IMR-90 (cell line): Measurements from ENCODE around the gene CXXC4. TPM values are rescaled to one million over a fixed set of nuclear protein-coding genes. Genes with fewer than 3 reads are reported as not detected.

ENCODE experiments used
- ATAC-seq: fragments of 200-7000 bp; cut with Tn5 transposase; 2 replicates; pipeline ENCODE4 v1.9.1; 2020; ENCODE audit warnings: low read depth, mild to moderate bottlenecking, moderate library complexity
- BruUV-seq: library from RNA; stranded (reverse); fragments of 400-500 nt; replicated peaks from 2 replicates; lab custom pipeline; 2021; lab: Mats Ljungman, UMichigan
- CTCF ChIA-PET: fragments of 300-600 bp; formaldehyde crosslinking; extraction: SDS; loops from one replicate; lab custom pipeline; 2021; ENCODE audit warnings: antibody characterized with exemption; lab: Yijun Ruan, JAX
- POLR2A ChIA-PET: fragments of 300-600 bp; sonication (Branson Sonifier 250); formaldehyde crosslinking; loops from one replicate; lab custom pipeline; 2022; ENCODE audit warnings: antibody characterized with exemption; ENCODE audit not compliant: unreplicated experiment; lab: Charles Lee
- DNase-seq: peaks from one replicate; pipeline ENCODE4 v3.0.0; 2013
- H2AFZ ChIP-seq: replicated peaks from 2 replicates; pipeline ENCODE3; 2013; ENCODE audit warnings: low read length, mild to moderate bottlenecking; ENCODE audit not compliant: poor library complexity
- H2AK5ac ChIP-seq: 2 replicates; pipeline ENCODE4 v1.6.1; 2013; ENCODE audit warnings: low read depth, low read length, inconsistent platforms
- H2AK9ac ChIP-seq: replicated peaks from 2 replicates; pipeline ENCODE3; 2013; ENCODE audit warnings: mild to moderate bottlenecking, low read depth, low read length, moderate library complexity; ENCODE audit not compliant: poor library complexity
- H2BK120ac ChIP-seq: 2 replicates; pipeline ENCODE4 v1.6.1; 2013; ENCODE audit warnings: low read depth, low read length, inconsistent platforms
- H2BK15ac ChIP-seq: 3 replicates; pipeline ENCODE4 v1.6.1; 2013; ENCODE audit warnings: low read depth, low read length, inconsistent platforms
- H2BK20ac ChIP-seq: 2 replicates; pipeline ENCODE4 v1.6.1; 2013; ENCODE audit warnings: low read depth, mild to moderate bottlenecking, inconsistent platforms, low read length, moderate library complexity
- H2BK5ac ChIP-seq: 2 replicates; pipeline ENCODE4 v1.6.1; 2013; ENCODE audit warnings: mild to moderate bottlenecking, low read depth, low read length, inconsistent platforms; ENCODE audit not compliant: poor library complexity, severe bottlenecking
- H3K14ac ChIP-seq: replicated peaks from 2 replicates; pipeline ENCODE4 v1.6.1; 2013; ENCODE audit warnings: low read depth, low read length, inconsistent platforms
- H3K18ac ChIP-seq: 2 replicates; pipeline ENCODE4 v1.6.1; 2013; ENCODE audit warnings: low read depth, low read length, control low read depth
- H3K23ac ChIP-seq: 2 replicates; pipeline ENCODE4 v1.6.1; 2013; ENCODE audit warnings: low read depth, low read length, inconsistent platforms
- H3K27ac ChIP-seq: 2 replicates; pipeline ENCODE4 v1.5.1; 2013; ENCODE audit warnings: mild to moderate bottlenecking, control low read depth, low read length; ENCODE audit not compliant: insufficient read depth
- H3K27me3 ChIP-seq: 2 replicates; pipeline ENCODE4 v1.6.1; 2013; ENCODE audit warnings: low read length; ENCODE audit not compliant: control insufficient read depth, insufficient read depth
- H3K36me3 ChIP-seq: 2 replicates; pipeline ENCODE4 v1.6.1; 2013; ENCODE audit warnings: low read length, mixed read lengths; ENCODE audit not compliant: control insufficient read depth, insufficient read depth
- H3K4ac ChIP-seq: 2 replicates; pipeline ENCODE4 v1.6.1; 2013; ENCODE audit warnings: low read depth, low read length, inconsistent platforms
- H3K4me1 ChIP-seq: 2 replicates; pipeline ENCODE4 v1.6.1; 2013; ENCODE audit warnings: low read length, mixed read lengths; ENCODE audit not compliant: control insufficient read depth, insufficient read depth
- H3K4me2 ChIP-seq: 2 replicates; pipeline ENCODE4 v1.6.1; 2013; ENCODE audit warnings: low read depth, mild to moderate bottlenecking, control low read depth, low read length, moderate library complexity
- H3K4me3 ChIP-seq: 2 replicates; pipeline ENCODE4 v1.5.1; 2013; ENCODE audit warnings: low read depth, mild to moderate bottlenecking, control low read depth, low read length, moderate library complexity; ENCODE audit not compliant: insufficient read depth
- H3K56ac ChIP-seq: 2 replicates; pipeline ENCODE4 v1.6.1; 2013; ENCODE audit warnings: low read length, inconsistent platforms; ENCODE audit not compliant: insufficient read depth; ENCODE audit errors: extremely low read depth
- H3K79me1 ChIP-seq, 2 experiments: 2 replicates each; pipeline ENCODE4 v1.6.1; 2013; ENCODE audit warnings: low read length in 2 of 2, inconsistent platforms in 1 of 2, low read depth in 1 of 2
- H3K9ac ChIP-seq: 2 replicates; pipeline ENCODE4 v1.6.1; 2013; ENCODE audit warnings: low read depth, low read length, control low read depth
- H3K9me1 ChIP-seq: 2 replicates; pipeline ENCODE4 v1.6.1; 2013; ENCODE audit warnings: low read length, inconsistent platforms; ENCODE audit not compliant: insufficient read depth
- H3K9me3 ChIP-seq: 2 replicates; pipeline ENCODE4 v1.6.1; 2013; ENCODE audit warnings: low read length; ENCODE audit not compliant: control insufficient read depth, insufficient read depth
- H4K20me1 ChIP-seq: 2 replicates; pipeline ENCODE4 v1.6.1; 2013; ENCODE audit warnings: low read length, inconsistent platforms; ENCODE audit not compliant: insufficient read depth
- H4K5ac ChIP-seq: 2 replicates; pipeline ENCODE4 v1.6.1; 2013; ENCODE audit warnings: mild to moderate bottlenecking, low read depth, low read length, control low read depth
- H4K8ac ChIP-seq, 2 experiments: 2 replicates each; pipeline ENCODE4 v1.6.1; 2013; ENCODE audit warnings: low read depth in 2 of 2, low read length in 2 of 2, control low read depth in 1 of 2, inconsistent platforms in 1 of 2
- H4K91ac ChIP-seq: 2 replicates; pipeline ENCODE4 v1.6.1; 2013; ENCODE audit warnings: low read depth, low read length, inconsistent platforms; ENCODE audit not compliant: insufficient read depth
- BHLHE40 ChIP-seq: fragments of 150-350 bp; IDR thresholded peaks from 2 replicates; pipeline ENCODE4 v1.6.1; 2016; ENCODE audit warnings: mild to moderate bottlenecking, low read depth, low read length
- CEBPB ChIP-seq: IDR thresholded peaks from 2 replicates; pipeline ENCODE4 v1.6.1; 2012; ENCODE audit warnings: low read depth, low read length, improper control_type of control experiment
- CHD1 ChIP-seq: IDR thresholded peaks from 2 replicates; pipeline ENCODE4 v1.6.1; 2012; ENCODE audit warnings: low read depth, low read length, improper control_type of control experiment
- FOS ChIP-seq: fragments of 150-350 bp; IDR thresholded peaks from 2 replicates; pipeline ENCODE4 v1.6.1; 2016; ENCODE audit warnings: low read depth, low read length
- MAFK ChIP-seq: IDR thresholded peaks from 2 replicates; pipeline ENCODE4 v1.6.1; 2012; ENCODE audit warnings: low read depth, low read length, improper control_type of control experiment
- MAZ ChIP-seq: IDR thresholded peaks from 2 replicates; pipeline ENCODE4 v1.6.1; 2012; ENCODE audit warnings: low read depth, mild to moderate bottlenecking, low read length, improper control_type of control experiment, moderate library complexity, borderline replicate concordance
- MXI1 ChIP-seq: IDR thresholded peaks from 2 replicates; pipeline ENCODE4 v1.6.1; 2012; ENCODE audit warnings: low read depth, mild to moderate bottlenecking, low read length, moderate library complexity, borderline replicate concordance
- NFE2L2 ChIP-seq: fragments of 150-350 bp; IDR thresholded peaks from 2 replicates; pipeline ENCODE4 v1.6.1; 2016; ENCODE audit warnings: low read depth, mild to moderate bottlenecking, low read length
- POLR2A ChIP-seq: IDR thresholded peaks from 2 replicates; pipeline ENCODE4 v1.6.1; 2012; ENCODE audit warnings: mild to moderate bottlenecking, low read depth, low read length
- RAD21 ChIP-seq: IDR thresholded peaks from 2 replicates; pipeline ENCODE4 v1.6.1; 2012; ENCODE audit warnings: low read length, improper control_type of control experiment
- RCOR1 ChIP-seq: IDR thresholded peaks from 2 replicates; pipeline ENCODE4 v1.6.1; 2012; ENCODE audit warnings: mild to moderate bottlenecking, low read length, improper control_type of control experiment; ENCODE audit not compliant: insufficient replicate concordance
- RFX5 ChIP-seq: IDR thresholded peaks from 2 replicates; pipeline ENCODE4 v1.8.0; 2012; ENCODE audit warnings: low read depth, mild to moderate bottlenecking, low read length, moderate library complexity
- SMC3 ChIP-seq: fragments of 150-350 bp; IDR thresholded peaks from 2 replicates; pipeline ENCODE4 v1.6.1; 2016; ENCODE audit warnings: low read depth, mild to moderate bottlenecking, antibody characterized with exemption, low read length, moderate library complexity
- WGBS, 2 experiments: methylation state at CpG; one replicate each; pipeline versions ENCODE4 v1.1.5 to v1.1.7; 2013; ENCODE audit warnings: missing lambda C conversion rate in 2 of 2; ENCODE audit not compliant: insufficient read length in 1 of 2; ENCODE audit errors: extremely low coverage in 2 of 2; 5-methylcytosine and 5-hydroxymethylcytosine counted together
- dilution Hi-C: fragments of 300-500 bp; cut with HindIII; formaldehyde crosslinking; loops from one replicate; pipeline ENCODE4 v1.14.3; 2018; ENCODE audit warnings: low sequenced_read_pairs; ENCODE audit not compliant: unreplicated experiment
- in situ Hi-C: fragments of 300-500 bp; cut with MboI; formaldehyde crosslinking; loops from 3 replicates; pipeline ENCODE4 v1.14.3; 2019; ENCODE audit warnings: low sequenced_read_pairs, inconsistent platforms, mixed read lengths
- intact Hi-C: fragments of 100-400 bp; cut with micrococcal nuclease; formaldehyde crosslinking; loops from 2 replicates; pipeline ENCODE4 v1.10.0; 2022
- polyA plus RNA-seq, 3 experiments: library from polyadenylated mRNA; depleted of rRNA; stranded (reverse); fragments of >200 nt; gene quantifications; 2 replicates each; pipeline ENCODE4 v1.2.3, GENCODE V29; 2012; ENCODE audit warnings: low replicate concordance in 1 of 3
- total RNA-seq: library from RNA; depleted of rRNA; stranded (reverse); fragments of >200 nt; gene quantifications from 2 replicates; pipeline ENCODE4 v1.2.3, GENCODE V29; 2012
- TF ChIP-seq, protein P1 (sequence below): conservative IDR thresholded peaks from 2 replicates; pipeline ENCODE4 v1.5.1; 2012; ENCODE audit warnings: mild to moderate bottlenecking, low read depth, low read length, improper control_type of control experiment
- TF ChIP-seq, protein P2 (sequence below): fragments of 150-350 bp; IDR thresholded peaks from 2 replicates; pipeline ENCODE4 v1.6.1; 2017; ENCODE audit warnings: mild to moderate bottlenecking, antibody characterized with exemption, low read length, low read depth
- TF ChIP-seq, protein P3 (sequence below): fragments of 150-350 bp; IDR thresholded peaks from 2 replicates; pipeline ENCODE4 v1.6.1; 2016; ENCODE audit warnings: low read depth, mild to moderate bottlenecking, low read length, moderate library complexity, borderline replicate concordance

Gene CXXC4
- total and polyA plus RNA-seq, 2 of the 4 experiments (the other 2 are of a cell fraction) = not detected

- Histone ChIP-seq H2BK5ac (no peak overlapping the region), H3K4ac (no peak overlapping the region), H4K20me1 (no peaks in the 10 kb centered on the region), H3K27ac (no peak overlapping the region), H2BK20ac (no peak overlapping the region), H2AK9ac (no peak overlapping the region), H3K9ac (no peak overlapping the region), H4K5ac (no peak overlapping the region), H3K79me1 (no peaks in the 10 kb centered on the region), H3K56ac (no peak overlapping the region), H4K8ac (no peak overlapping the region), H3K23ac (no peak overlapping the region), H3K4me2 (no peak overlapping the region), H3K9me1 (no peaks in the 10 kb centered on the region), H3K14ac (no peak overlapping the region), H3K4me3 (no peak overlapping the region), H3K4me1 (no peaks in the 10 kb centered on the region), H3K9me3 (no peaks in the 10 kb centered on the region), H4K91ac (no peak overlapping the region), H2AFZ (no peak overlapping the region), H2AK5ac (no peak overlapping the region), H2BK120ac (no peak overlapping the region), H3K27me3 (peaks cover 12% of the 10 kb centered on the region), H3K18ac (no peak overlapping the region), H2BK15ac (no peak overlapping the region), H3K36me3 (no peaks in the 10 kb centered on the region)
- intact Hi-C loops = no loop called here
- in situ Hi-C loops = no loop called here
- CTCF ChIA-PET = interaction anchor here (0.7 to 1.2 kb wide), 3 partner anchors 18 to 154 kb away, joined by 3 to 10 read pairs (median 6); no protein-coding TSS in a partner anchor
- BruUV-seq = no TSS peak
- POLR2A ChIA-PET = no interaction called here
- no peak for ATAC-seq
- WGBS, 2 experiments = no CpG with 5 or more reads among the region's 5 CpGs
- no peak for DNase-seq
- TF ChIP-seq MAFK (no peak), MXI1 (no peak), RAD21 (no peak), MAZ (no peak), BHLHE40 (no peak), SMC3 (no peak), RFX5 (no peak), RCOR1 (no peak), CEBPB (no peak), NFE2L2 (no peak), POLR2A (no peak), FOS (no peak), CHD1 (no peak)
- TF ChIP-seq, protein P1, sequence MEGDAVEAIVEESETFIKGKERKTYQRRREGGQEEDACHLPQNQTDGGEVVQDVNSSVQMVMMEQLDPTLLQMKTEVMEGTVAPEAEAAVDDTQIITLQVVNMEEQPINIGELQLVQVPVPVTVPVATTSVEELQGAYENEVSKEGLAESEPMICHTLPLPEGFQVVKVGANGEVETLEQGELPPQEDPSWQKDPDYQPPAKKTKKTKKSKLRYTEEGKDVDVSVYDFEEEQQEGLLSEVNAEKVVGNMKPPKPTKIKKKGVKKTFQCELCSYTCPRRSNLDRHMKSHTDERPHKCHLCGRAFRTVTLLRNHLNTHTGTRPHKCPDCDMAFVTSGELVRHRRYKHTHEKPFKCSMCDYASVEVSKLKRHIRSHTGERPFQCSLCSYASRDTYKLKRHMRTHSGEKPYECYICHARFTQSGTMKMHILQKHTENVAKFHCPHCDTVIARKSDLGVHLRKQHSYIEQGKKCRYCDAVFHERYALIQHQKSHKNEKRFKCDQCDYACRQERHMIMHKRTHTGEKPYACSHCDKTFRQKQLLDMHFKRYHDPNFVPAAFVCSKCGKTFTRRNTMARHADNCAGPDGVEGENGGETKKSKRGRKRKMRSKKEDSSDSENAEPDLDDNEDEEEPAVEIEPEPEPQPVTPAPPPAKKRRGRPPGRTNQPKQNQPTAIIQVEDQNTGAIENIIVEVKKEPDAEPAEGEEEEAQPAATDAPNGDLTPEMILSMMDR = no peak
- TF ChIP-seq, protein P2, sequence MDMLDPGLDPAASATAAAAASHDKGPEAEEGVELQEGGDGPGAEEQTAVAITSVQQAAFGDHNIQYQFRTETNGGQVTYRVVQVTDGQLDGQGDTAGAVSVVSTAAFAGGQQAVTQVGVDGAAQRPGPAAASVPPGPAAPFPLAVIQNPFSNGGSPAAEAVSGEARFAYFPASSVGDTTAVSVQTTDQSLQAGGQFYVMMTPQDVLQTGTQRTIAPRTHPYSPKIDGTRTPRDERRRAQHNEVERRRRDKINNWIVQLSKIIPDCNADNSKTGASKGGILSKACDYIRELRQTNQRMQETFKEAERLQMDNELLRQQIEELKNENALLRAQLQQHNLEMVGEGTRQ = no peak
- TF ChIP-seq, protein P3, sequence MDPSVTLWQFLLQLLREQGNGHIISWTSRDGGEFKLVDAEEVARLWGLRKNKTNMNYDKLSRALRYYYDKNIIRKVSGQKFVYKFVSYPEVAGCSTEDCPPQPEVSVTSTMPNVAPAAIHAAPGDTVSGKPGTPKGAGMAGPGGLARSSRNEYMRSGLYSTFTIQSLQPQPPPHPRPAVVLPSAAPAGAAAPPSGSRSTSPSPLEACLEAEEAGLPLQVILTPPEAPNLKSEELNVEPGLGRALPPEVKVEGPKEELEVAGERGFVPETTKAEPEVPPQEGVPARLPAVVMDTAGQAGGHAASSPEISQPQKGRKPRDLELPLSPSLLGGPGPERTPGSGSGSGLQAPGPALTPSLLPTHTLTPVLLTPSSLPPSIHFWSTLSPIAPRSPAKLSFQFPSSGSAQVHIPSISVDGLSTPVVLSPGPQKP = no peak
- dilution Hi-C loops = no loop called here
Observed at GRCh38 chr4:104494185-104494584, 509 bp downstream of the CXXC4 start.
